GM21360 (cell line): ENCODE data around the gene NUDT16.

Source experiments
- ATAC-seq: cut with Tn5 transposase; IDR thresholded peaks from one replicate; pipeline ENCODE4 v1.9.1; 2021; ENCODE audit warnings: mild to moderate bottlenecking, moderate library complexity; ENCODE audit not compliant: unreplicated experiment

NUDT16 gene

DNA sequence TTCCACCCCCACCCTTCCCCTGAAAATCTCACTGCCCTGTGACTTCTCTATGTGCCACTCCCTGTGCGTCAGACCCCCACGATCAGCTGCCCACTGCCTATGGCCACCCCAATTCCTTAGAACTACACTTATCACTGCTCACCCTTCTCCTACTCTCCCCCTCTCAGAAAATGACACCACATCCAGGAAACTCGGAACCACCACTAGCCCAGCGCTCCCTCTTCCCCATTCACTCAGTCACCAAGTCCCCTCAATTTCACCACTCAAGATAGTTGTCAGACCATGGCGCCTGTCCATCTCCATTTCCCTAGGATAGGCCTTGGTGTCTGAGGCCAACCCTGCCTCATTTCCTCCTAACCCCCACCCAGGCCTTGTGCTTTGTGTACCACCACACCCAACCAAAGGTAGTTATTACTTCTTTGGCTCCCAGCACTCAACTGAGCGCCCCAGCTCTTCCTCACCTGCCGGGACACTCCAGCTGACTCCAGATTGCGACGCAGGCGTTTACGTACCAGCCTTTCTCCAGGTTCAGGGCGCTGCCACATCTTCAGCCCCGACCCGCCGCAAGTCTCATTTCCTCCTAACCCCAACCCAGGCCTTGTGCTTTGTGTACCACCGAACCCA is 641 bp upstream of the NUDT16 start:
- ATAC-seq = peak; percentile 17

DNA sequence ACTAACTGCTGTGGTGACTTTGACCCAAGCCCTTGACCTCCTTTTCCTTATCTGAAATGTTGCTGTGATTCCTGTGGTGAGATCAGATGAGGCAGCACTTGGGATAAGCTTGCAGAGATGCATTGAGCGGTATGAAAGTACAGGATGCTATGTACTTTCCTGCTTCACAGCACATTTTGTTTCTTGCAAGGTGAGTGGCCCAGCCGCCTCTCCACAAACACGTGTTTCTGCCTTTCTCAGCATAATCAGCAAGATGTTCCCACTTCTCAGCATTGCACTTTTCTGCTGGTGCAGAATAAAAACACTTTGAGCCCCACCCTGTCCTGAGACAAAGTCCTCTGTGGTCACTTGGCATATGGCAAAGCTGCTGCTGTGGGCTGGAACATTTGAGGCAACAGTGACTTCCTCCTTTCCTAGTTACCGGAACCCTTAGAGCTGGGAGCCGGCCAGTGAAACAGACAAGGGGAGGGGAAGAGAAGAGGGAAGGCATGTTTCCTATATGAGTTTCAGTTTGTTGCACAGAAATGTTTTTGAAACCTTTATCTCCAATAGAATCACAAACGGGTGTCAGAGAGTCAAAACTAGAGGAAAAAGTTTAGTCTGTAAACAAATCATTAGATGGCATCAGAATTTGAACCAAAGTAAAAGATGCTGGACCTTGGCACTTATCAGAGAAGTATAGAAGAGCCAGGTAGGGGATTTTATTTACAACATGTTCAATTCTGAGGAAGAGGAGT is 5.0 kb downstream of the NUDT16 start:
- no peak for ATAC-seq

DNA sequence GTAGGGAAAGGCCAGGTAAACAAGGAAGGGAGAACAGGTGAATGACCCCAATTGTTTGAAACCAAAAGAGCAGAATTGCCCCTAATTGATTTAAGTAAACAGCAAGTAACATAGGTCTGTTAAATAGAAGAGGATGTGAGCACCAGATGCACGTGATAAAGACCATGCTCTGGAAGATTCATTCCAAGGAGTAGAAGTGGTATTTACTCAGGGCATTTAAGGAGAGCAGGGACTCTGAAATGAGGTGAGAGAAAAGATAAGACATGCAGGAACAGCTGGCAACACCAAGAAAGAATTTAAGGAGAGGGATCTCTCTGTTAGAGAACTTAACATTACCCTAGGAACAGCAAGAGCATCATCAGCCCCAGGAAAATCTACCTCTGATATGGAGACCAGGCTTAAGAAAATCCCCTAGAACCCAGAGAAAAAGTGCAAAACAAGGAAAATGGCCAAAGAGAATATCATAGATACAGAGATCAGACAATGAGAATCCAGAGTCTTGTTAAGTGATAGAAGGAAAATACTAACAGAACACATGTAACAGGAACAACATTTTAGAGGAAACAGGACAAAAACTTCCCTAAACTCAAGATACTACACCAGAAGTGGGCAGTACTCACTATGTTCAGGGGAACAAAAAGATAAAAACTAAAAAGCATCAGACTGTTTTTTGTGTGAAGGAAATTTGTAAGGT is 6.4 kb downstream of the NUDT16 start:
- ATAC-seq = no peak

- no peak for ATAC-seq
Measured at GRCh38 chr3:131388490-131388799, 6.9 kb downstream of the NUDT16 start.

- ATAC-seq = no peak
Measured at GRCh38 chr3:131390331-131390730, 8.8 kb downstream of the NUDT16 start.

- no peak for ATAC-seq
Measured at GRCh38 chr3:131393051-131393450, 11.5 kb downstream of the NUDT16 start.

DNA sequence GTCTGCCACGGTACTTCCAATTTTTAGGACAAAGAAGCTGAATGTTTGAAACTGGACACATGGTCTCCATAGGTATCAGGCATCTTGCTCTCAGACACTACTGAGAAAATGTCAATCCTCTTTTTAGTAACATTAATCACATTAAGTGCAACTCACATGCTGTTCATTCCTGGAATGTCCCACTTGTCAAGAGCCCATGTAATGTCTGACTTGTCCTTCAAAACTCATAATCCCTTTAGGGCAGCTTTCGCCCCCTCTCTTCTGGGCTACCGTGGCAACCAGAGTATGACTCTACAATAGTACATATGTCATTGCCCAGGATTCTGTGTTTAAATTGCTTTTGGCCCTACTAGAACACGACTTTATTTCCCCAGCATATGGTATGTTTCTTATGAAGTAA is 12.3 kb downstream of the NUDT16 start:
- ATAC-seq = no peak

GRCh38 chr3:131394400-131394799 is 12.8 kb downstream of the NUDT16 start:
- ATAC-seq = no peak

GRCh38 chr3:131396170-131396569 is 14.6 kb downstream of the NUDT16 start:
- ATAC-seq = no peak

DNA sequence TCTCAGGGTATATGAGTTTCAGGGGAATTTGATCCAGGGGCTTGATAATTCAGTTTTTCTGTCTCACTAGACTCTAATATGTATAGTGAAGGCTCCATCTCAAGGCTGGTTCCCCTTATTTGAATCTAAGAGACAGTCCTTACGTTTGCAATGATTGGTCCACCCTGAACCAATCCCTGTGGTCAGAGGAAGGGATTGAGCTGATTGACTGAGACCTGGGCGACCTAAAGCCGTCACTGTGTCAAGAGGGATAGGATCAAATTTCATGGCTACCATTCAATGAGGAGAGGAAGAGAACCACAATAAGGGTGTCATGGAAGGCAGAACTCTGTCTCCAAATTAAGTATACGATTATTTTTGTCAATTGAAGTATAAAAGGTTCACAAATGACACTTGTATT is 16.3 kb downstream of the NUDT16 start:
- no peak for ATAC-seq

GRCh38 chr3:131401978-131402377 is 20.4 kb downstream of the NUDT16 start:
- ATAC-seq = no peak

- ATAC-seq = no peak
Measured at GRCh38 chr3:131402391-131403039, 20.9 kb downstream of the NUDT16 start.

- ATAC-seq = no peak
Measured at GRCh38 chr3:131403216-131403895, 21.8 kb downstream of the NUDT16 start.

- ATAC-seq = no peak
Measured at GRCh38 chr3:131405411-131405810, 23.8 kb downstream of the NUDT16 start.

DNA sequence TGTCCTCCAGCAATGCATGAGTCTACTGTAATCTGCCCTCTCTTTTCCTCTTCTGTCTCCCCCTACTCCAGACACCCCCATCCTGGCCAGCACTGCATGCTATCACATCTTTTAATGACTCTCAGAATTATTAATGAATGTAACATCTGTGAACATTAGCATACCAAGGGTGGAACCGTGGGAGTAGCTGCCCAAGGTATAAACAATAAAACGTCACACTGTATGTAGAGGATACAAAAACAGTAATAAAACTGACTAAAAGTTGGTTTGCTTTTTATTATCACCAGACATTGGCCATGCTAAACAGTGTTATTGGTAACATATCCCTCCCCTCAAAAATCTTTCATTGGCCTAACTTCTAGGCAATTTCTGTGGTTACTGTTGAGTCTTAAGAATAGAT is 24.7 kb downstream of the NUDT16 start:
- ATAC-seq = no peak

GRCh38 chr3:131417751-131418150 is 36.2 kb downstream of the NUDT16 start:
- no peak for ATAC-seq

DNA sequence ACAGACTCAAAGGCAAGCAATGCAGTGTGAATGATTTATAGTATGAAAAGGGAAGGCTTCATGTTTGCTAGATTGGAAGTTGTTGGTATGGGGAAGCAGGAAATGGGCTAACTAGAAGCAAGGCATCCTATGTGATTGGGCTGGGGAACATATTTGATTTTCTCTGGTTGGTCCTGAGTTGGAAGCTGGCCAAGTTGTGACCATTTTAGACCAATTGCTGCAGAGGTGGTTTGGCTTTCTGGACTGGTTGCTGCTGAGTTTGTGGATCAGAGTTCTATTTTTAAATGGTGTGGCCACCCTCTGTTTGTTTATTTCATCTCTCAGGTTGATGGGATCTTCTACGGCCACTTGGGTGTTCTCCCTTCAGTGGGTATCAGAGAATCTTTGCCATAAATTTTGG is 39.7 kb downstream of the NUDT16 start:
- no peak for ATAC-seq

- ATAC-seq = no peak
Measured at GRCh38 chr3:131421957-131422498, 40.5 kb downstream of the NUDT16 start.

DNA sequence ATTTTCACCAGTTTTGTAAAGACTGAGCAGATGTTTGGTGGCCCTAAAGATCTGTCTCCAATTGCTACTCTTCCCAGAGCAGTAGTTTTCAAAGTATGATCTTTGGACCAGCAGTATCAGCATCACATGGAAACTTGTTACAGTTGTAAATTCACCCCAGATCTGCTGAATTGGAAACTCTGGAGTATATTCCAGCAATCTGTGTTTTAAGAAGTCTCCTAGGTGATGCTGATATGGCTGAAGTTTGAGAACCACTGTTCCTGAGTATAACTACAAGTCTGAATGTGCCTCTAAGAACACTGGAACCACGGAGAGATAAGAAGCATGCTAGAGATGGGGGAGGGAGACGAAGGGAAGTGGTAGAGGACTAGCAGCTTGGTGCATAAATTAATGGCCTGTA is 45.7 kb downstream of the NUDT16 start:
- ATAC-seq = no peak

- ATAC-seq = no peak
Measured at GRCh38 chr3:131431754-131432153, 50.2 kb downstream of the NUDT16 start.

DNA sequence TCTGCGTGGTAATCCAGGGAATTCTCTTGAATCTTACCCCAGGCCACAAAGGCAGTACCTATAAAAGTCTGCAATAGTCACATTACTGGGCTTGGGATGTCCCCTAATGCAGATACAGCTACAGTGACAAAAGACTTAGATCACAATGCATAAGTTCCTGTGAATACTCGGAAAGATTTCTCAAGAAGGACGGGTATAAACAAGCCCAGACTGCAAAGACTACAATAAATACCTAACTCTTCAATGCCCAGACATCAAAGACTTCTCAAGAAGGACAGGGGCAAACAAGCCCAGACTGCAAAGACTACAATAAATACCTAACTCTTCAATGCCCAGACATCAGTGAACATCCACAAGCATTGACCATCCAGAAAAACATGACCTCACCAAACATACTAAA is 50.9 kb downstream of the NUDT16 start:
- no peak for ATAC-seq
